ENCODE results near the gene MYO1D.
"Not testable (repeated sequence)": the region's sequence is repeated elsewhere in the genome, so short reads cannot be mapped to it uniquely, and the experiment has no call there.

MYO1D gene

GRCh38 chr17:32772453-32773025 is 104.4 kb downstream of the MYO1D start:
- no peak for DNase-seq

GRCh38 chr17:32771396-32771795 is 105.5 kb downstream of the MYO1D start:
- DNase-seq, result no peak

- no peak for DNase-seq
Measured at GRCh38 chr17:32769846-32770245, 107.1 kb downstream of the MYO1D start.

- no peak for DNase-seq
Measured at GRCh38 chr17:32763855-32764439, 113.0 kb downstream of the MYO1D start.

GRCh38 chr17:32759476-32759875 is 117.4 kb downstream of the MYO1D start:
- no peak for DNase-seq

GRCh38 chr17:32757963-32758362 is 119.0 kb downstream of the MYO1D start:
- no peak for DNase-seq

GRCh38 chr17:32756696-32757095 is 120.2 kb downstream of the MYO1D start:
- DNase-seq, result no peak

GRCh38 chr17:32755045-32755805 is 121.7 kb downstream of the MYO1D start:
- DNase-seq, result no peak

GRCh38 chr17:32752934-32753333 is 124.0 kb downstream of the MYO1D start:
- DNase-seq, result no peak

GRCh38 chr17:32747856-32748255 is 129.1 kb downstream of the MYO1D start:
- no peak for DNase-seq

- DNase-seq, result no peak
Measured at GRCh38 chr17:32746698-32747097, 130.2 kb downstream of the MYO1D start.

- DNase-seq, result no peak
Measured at GRCh38 chr17:32746280-32746679, 130.6 kb downstream of the MYO1D start.

GRCh38 chr17:32742681-32743538 is 134.0 kb downstream of the MYO1D start:
- no peak for DNase-seq

- DNase-seq, result no peak
Measured at GRCh38 chr17:32741381-32741780, 135.5 kb downstream of the MYO1D start.

- DNase-seq, result no peak
Measured at GRCh38 chr17:32739722-32740121, 137.2 kb downstream of the MYO1D start.

GRCh38 chr17:32739151-32739550 is 137.8 kb downstream of the MYO1D start:
- DNase-seq, result not testable (repeated sequence)

GRCh38 chr17:32733401-32733800 is 143.5 kb downstream of the MYO1D start:
- no peak for DNase-seq

- DNase-seq, result no peak
Measured at GRCh38 chr17:32732900-32733299, 144.0 kb downstream of the MYO1D start.

- DNase-seq, result no peak
Measured at GRCh38 chr17:32732296-32732642, 144.7 kb downstream of the MYO1D start.

- no peak for DNase-seq
Measured at GRCh38 chr17:32731556-32732295, 145.2 kb downstream of the MYO1D start.

- no peak for DNase-seq
Measured at GRCh38 chr17:32727681-32728080, 149.2 kb downstream of the MYO1D start.

- DNase-seq, result no peak
Measured at GRCh38 chr17:32725697-32726096, 151.2 kb downstream of the MYO1D start.

All from effector CD8-positive, alpha-beta T cell (primary cell).